Astrocyte of the cerebellum (primary cell): ENCODE results near the gene SYT5.

ENCODE experiments used
- DNase-seq: peaks from one replicate; pipeline ENCODE4 v3.0.0-alpha.2; 2011; ENCODE audit warnings: low read depth
- H3K4me3 ChIP-seq: 2 replicates; pipeline ENCODE4 v1.5.1; 2011; ENCODE audit warnings: mild to moderate bottlenecking, low read depth, low read length, moderate library complexity
- CTCF ChIP-seq: IDR thresholded peaks from 2 replicates; pipeline ENCODE4 v1.5.1; 2012; ENCODE audit warnings: low read length, low read depth, moderate library complexity, mild to moderate bottlenecking; ENCODE audit errors: missing control alignments
- in situ Hi-C: cut with HindIII; loops from 2 replicates; pipeline ENCODE4 v1.10.0; 2017; ENCODE audit warnings: low sequenced_read_pairs

Gene SYT5

GRCh38 chr19:55161571-55162322, 18.3 kb downstream of the SYT5 start:
- in situ Hi-C loops, result no loop called here
- DNase-seq, result no peak
- no peak overlapping the region for H3K4me3 ChIP-seq
- TF ChIP-seq CTCF, result no peak

- TF ChIP-seq CTCF, result no peak
- in situ Hi-C loops, result no loop called here
Measured at GRCh38 chr19:55160986-55161365, 19.1 kb downstream of the SYT5 start.

GRCh38 chr19:55160128-55160985, 19.7 kb downstream of the SYT5 start:
- in situ Hi-C loops, result no loop called here
- peak; percentile 80 for TF ChIP-seq CTCF
- H3K4me3 ChIP-seq, result no peak overlapping the region
- DNase-seq, result peak; percentile 24

More at GRCh38 chr19:55160986-55161365, 19.1 kb downstream of the SYT5 start:
- DNase-seq, result no peak
- no peak overlapping the region for H3K4me3 ChIP-seq

- DNase-seq, result no peak
- TF ChIP-seq CTCF, result no peak
- in situ Hi-C loops, result no loop called here
- no peak overlapping the region for H3K4me3 ChIP-seq
Measured at GRCh38 chr19:55158848-55159749, 21.0 kb downstream of the SYT5 start.

- DNase-seq, result no peak
- H3K4me3 ChIP-seq, result no peak overlapping the region
- in situ Hi-C loops, result no loop called here
- TF ChIP-seq CTCF, result no peak
Measured at GRCh38 chr19:55158423-55158822, 21.7 kb downstream of the SYT5 start.
